ENCODE data around the gene DEPDC5.

DNA sequence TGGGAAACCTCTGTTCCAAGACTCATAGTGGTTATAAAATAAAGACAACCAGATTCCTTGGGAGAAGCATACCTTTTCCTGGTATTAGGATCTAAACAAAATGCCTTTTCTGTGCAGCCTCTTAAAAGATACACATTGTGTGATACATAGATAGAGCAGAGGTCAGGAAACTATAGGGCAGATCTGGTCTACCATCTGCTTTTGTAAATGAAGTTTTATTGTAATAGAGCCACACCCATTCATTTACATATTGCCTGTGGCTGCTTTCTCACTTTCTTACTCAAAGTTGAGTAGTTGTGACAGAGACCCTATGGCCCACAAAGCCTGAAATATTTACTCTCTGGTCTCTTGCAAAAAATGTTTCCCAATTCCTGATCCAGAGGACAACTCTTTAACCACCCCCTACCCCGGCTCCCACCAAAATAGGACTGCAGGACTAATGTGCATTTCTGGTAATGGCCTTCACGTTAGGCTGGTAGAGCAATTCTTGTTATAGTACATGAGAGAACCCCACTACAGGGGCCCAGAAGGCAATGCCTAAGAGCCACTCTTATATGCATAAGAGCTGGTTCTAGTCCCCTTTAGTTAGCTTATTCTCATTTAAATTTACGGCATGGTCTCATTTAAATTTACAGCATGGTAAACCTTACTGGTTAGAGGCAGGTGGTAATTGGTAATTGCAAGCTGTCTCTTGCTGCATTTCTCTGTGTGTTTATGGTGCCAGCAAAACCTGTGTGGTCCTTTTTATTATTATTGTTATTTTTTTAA is 113.8 kb downstream of the DEPDC5 start:
- no peak for TF ChIP-seq CTCF (conservative IDR thresholded peaks at IDR 0.05)
- no peak for TF ChIP-seq EZH2 (IDR thresholded peaks at IDR 0.05; ENCODE audit: low read depth)

All from PC-9 (cell line).